ENCODE measurements around the gene FUBP1.
"Not testable (repeated sequence)": the region's sequence is repeated elsewhere in the genome, so short reads cannot be mapped to it uniquely, and the experiment has no call there.

FUBP1 gene, protein sequence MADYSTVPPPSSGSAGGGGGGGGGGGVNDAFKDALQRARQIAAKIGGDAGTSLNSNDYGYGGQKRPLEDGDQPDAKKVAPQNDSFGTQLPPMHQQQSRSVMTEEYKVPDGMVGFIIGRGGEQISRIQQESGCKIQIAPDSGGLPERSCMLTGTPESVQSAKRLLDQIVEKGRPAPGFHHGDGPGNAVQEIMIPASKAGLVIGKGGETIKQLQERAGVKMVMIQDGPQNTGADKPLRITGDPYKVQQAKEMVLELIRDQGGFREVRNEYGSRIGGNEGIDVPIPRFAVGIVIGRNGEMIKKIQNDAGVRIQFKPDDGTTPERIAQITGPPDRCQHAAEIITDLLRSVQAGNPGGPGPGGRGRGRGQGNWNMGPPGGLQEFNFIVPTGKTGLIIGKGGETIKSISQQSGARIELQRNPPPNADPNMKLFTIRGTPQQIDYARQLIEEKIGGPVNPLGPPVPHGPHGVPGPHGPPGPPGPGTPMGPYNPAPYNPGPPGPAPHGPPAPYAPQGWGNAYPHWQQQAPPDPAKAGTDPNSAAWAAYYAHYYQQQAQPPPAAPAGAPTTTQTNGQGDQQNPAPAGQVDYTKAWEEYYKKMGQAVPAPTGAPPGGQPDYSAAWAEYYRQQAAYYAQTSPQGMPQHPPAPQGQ

DNA sequence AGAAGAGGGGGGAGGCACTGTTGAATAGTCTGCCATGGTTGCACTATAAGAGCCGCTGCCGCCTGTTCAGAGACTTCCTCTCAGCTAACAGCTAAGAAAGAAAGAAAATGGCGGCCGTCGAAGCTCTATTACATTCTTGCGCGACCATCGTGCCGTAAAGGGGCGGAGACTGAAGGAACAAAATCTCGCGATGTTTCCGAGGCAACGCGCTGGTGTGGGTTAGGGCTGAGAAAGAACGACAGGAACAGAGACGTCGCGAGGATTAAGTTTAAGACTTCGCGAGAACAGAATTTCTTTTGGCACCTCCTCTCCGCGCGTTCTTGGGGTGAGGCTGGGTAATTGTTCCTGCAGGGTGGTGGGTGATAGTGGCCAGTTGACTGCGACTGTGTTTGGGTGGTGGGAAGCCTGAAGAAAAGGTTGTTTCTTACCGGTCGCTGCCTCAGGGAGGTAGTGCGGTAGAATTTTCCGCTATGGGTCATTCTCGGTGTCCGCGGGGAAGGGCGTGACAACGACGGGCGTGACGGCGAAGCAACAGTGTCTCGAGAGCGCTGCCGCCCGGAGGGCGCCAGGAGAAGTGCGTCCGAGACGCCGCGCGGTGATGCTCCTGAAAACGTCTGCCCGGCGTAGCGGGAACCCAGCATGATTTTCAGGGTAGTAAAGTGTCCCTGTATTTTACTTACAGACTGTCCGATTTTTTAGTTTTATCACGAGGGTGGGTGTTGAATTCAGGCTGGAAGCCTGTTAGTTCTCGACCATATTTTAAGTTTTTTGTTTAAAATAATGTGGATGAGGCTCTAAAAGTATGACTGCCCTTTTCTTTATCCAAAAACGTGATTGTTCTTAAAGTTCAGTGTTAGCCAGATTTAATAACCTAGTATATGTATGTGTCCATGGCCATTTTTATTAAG lies at the start of gene FUBP1:
Gene FUBP1 (minus strand): TSS at position 104 of the 908 bp plus-strand sequence. CDS start 68 bp downstream, at position 36.
- DNase-seq: peak; percentile 94

DNA sequence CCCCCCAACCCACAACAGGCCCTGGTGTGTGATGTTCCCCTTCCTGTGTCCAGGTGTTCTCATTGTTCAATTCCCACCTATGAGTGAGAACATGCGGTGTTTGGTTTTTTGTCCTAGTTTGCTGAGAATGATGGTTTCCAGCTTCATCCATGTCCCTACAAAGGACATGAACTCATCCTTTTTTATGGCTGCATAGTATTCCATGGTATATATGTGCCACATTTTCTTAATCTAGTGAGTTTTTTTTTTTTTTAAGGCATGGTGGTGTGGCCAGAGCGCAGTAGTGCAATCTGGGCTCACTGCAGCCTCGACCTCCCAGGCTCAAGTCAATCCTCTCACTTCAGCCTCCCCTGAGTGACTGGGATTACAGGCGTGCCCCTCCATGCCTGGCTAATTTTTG lies 42.3 kb upstream of the FUBP1 start:
- not testable (repeated sequence) for DNase-seq

DNA sequence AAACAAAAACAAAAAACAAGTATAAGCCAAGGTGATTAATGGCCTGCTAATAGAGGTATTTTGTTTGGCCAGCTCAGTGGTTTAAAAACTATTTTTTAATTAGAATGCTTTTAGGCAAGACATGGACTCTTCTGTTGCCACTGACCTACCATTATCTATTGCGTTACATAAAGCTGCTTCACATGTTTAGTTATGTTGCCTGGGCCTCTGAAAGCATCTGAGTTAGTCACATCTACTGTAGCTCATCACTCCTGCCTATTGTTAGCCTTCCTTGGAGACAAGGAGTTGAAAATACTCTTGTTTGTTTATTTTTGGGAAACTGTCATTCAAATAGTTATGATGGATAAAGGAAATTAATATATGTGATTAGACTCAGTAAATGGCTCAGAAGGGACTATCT lies 40.2 kb upstream of the FUBP1 start:
- no peak for DNase-seq

DNA sequence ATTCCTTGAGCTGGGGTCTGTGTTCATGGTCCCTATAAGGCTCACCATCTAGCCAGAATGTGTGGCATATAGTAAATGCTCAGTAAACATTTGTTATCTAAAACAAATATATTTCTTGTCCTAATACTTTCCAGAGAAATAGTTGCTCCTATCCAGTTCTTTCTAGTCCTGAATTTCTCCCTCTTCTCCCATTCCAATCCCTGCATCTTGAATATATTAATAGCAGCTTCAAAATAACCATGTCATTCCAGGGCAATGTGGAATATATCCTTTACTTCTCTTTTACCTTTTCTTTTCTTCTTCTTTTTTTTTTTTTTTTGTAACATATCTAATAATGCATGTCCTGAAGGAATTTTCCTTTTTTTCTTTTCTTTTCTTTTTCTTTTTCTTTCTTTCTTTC lies 36.3 kb upstream of the FUBP1 start:
- no peak for DNase-seq

GRCh38 chr1:78011050-78011449 lies 32.2 kb upstream of the FUBP1 start:
- no peak for DNase-seq

DNA sequence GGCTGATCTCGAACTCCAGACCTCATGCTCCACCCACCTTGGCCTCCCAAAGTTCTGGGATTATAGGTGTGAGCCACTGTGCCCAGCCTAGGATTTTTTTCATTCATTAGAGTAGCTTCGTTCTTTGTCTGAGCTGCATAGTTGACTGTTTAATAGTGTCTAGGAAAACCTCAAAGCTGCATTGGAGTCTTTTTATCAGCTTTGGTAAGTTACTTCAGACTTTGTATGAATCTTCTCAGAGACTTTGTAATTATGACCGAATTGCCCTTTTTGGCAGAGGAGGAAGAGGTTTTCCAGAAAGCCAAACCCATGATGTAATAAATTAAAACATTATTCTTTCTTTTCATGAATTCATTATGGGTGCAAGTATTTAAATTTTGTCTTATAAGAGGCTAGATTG lies 31.0 kb upstream of the FUBP1 start:
- no peak for DNase-seq

- DNase-seq: no peak
These were observed 30.4 kb upstream of the FUBP1 start for GRCh38 chr1:78009276-78009675.

DNA sequence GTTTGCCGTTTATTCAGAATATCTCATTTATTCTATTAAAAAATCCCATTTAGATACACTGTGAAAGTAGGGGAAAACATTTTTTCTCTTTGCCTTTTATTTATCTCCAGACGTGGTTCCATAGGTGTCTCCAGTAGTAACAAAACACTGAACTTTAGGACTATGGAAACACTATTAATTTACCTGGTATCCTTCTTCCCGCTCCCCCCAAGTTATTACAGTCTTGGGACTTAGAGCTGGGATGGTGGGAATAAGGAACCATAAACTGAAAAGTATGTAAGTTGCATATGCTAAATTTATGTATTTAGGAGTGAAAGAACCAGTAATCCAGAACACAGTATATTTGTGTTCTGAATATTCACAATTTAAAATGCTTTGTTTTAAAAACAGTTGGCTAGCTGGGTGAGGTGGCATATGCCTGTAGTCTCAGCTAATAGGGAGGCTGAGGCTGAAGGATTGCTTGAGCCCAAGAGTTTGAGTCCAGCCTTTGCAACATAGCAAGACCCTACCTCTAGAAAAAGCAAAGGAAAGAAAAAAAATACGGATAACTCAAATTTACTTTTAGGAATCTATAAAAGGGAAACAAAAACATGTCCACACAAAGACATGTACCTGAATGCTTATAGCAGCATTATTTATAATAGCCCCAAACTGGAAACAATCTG lies 28.9 kb upstream of the FUBP1 start:
- no peak for DNase-seq

- no peak for DNase-seq
These were observed 27.6 kb upstream of the FUBP1 start for GRCh38 chr1:78006521-78006920.

- no peak for DNase-seq
These were observed 26.9 kb upstream of the FUBP1 start for GRCh38 chr1:78005755-78006154.

DNA sequence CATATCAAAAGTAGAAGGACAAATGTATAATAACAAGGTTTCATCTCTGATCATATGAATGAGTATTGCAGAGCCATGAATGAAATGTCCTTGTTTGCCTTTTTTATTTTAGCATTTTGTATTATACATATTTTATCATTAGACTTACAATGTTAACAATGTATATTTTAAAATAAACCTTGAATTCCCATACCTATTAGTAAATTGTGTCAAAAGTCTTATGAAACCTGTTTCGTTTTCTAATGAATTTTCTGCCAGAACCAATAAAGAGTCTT lies 26.5 kb upstream of the FUBP1 start:
- no peak for DNase-seq

DNA sequence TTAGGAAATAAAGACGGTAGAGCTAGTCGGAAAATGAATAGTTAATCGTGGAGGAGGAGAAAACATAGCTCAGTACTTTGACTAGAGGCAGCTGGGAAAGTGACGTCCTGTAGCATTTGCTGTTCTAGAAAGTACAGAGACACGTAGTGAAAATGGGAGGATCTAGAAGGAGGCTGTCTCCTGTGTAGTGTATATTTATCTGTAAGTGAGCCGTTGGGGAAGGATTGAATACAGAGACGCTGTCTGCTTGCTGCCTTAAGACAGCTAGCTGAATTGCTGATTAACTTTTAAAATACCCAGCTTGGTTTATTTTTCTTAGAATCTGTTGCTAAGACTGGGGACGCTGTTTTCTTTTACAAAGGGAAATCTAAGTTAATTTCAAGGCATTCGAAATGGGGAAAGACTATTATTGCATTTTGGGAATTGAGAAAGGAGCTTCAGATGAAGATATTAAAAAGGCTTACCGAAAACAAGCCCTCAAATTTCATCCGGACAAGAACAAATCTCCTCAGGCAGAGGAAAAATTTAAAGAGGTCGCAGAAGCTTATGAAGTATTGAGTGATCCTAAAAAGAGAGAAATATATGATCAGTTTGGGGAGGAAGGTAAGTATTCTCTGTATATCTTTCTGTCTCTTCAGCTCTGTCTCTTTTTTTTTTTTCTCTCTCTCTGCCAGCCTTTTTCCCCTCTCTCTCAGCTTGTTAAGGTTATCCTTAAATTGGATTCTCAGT lies 26.0 kb upstream of the FUBP1 start, which contains the start of gene DNAJB4:
Gene DNAJB4 (plus strand): TSS at position 221 of the 729 bp plus-strand sequence. CDS start 172 bp downstream, at position 393.
- DNase-seq: peak; percentile 50

GRCh38 chr1:78003882-78004718 lies 25.2 kb upstream of the FUBP1 start:
- DNase-seq: peak; percentile 52

DNA sequence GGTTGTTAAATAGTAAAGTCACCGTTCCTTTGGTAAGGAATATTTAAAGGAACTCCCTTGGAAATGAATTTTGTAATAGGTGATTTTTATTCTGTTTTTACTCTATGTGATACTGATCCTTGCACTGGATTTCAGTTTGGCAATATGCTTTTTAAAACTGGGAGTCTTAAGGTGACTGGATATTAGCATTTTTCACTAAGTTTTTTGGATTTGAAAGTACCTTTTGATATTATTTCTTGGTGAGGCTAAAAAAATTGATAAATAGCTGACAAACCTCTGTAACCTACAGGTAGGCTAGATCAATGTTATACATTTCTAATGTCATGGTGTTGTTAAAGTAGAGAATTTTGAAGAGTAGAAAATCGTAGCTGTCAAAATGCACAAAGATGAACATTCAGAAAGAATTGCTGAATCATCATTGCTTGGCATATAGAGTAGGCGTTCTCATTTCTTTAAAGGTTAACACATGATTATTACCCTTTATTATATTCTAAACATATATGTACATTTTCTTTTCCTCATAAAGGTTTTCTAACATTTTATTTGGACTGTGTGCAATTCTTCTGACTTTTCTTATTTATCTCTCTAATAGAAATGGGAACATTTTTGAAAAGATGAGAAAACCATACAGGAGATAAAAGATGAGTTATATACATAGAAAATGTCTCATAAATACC lies 24.3 kb upstream of the FUBP1 start:
- no peak for DNase-seq

DNA sequence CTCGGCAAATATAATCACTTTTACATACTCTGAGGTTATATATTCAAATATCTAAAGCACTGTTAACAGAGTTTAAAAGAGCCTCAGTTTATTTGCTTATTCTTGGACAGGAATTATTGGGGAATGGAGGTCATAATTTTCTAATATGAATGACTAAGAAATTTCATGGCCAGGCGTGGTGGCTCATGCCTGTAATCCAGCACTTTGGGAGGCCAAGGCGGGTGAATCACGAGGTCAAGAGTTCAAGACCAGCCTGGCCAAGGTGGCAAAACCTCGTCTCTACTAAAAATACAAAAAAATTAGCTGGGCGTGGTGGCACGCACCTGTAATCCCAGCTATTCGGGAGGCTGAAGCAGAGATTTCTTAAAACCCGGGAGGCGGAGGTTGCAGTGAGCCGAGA lies 21.7 kb upstream of the FUBP1 start:
- not testable (repeated sequence) for DNase-seq

- no peak for DNase-seq
These were observed 17.9 kb upstream of the FUBP1 start for GRCh38 chr1:77996734-77997133.

DNA sequence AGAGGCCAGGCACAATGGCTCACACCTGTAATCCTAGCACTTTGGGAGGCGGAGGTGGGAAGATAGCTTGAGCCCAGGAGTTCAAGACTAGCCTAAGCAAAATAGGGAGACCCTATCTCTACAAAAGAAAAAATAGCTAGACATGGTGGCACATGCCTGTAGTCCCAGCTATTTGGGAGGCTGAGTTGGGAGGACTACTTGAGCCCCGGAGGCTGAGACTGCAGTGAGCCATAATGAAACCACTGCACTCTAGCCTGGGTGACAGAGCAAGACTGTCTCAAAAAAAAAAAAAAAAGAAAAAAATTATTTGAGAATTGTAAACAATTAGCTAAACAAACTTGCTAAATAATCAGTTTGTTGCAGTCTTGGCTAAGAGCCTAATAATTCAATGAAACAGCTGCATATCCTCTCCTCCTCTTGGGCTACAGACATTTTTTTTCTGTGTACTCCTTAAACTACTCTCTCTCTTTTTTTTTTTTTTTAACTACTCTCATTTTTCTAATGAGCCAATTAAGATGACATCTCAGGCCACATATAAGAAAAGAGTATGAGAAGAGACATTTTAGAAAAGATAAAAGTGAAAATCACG lies 15.3 kb upstream of the FUBP1 start:
- DNase-seq: no peak

DNA sequence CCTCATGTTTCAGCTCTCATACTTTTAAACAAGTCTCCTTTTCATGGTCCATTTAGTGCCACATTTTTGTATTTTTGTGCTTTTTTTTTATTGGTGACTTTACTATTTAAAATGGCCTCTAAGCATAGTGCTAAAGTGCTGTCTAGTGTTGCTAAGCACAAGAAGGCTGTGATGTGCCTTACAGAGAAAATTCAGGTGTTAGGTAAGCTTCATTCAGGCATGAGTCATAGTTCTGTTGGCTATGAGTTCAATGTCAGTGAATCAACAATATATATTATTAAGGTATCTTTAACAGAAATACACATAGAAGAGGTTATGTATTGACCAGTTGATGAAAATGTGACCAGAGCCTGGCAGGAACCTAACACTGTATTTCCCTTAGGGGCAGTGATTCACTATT lies 12.8 kb upstream of the FUBP1 start:
- DNase-seq: no peak

DNA sequence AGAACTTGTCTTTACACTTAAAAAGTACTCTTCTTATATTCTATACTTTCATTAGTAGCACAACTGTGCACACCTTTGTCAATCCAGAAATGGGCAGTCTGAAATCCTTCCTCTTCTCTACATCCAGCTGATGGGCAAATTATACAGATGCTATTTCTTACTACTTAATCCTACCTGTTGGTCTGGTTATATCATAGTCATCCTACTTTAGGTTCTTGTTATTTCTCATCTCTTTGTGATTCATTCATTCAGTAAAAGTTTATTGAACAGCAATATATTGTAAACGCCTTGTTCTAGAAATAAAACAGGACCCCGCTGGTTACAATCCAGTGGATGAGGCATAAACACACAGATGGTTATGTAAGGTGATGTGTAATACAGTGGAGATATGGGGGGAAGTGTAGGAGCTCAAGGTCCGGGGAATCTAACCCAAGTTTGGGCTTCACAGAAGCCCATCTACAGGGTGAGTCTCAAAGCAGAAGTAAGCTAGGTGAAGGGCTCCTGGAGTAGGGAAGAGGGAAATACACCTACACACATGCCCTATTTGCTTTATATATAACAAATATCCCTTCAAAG lies 11.8 kb upstream of the FUBP1 start:
- no peak for DNase-seq

DNA sequence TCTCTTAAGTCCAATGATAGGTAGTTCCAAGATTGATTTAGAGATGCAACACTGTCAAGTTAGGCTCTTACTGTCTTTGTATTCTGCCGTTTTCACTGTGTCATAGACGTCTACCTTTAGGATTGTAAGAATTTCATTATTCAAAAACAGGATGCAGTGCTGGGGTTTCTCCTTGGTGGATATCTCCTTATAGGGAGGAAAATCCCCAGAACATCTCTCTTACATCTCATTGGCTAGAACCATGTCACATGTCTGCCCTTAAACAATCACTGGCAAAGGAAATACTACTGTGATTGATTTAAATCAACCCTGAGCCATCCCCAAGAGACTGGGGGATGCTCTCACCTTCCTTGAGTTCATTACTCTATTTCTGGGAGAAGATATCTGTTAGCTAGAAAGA lies 10.9 kb upstream of the FUBP1 start:
- DNase-seq: no peak

All from stimulated activated CD8-positive, alpha-beta memory T cell treated with anti-CD3 and anti-CD28 coated beads, Interleukin-4, amount 100 ng/mL, for 48 hours (primary cell).